Activated naive CD8-positive, alpha-beta T cell treated with anti-CD3 and anti-CD28 coated beads, Interleukin-2, amount 10 ng/mL, durations not matched to agents 7 days and 5 days (primary cell): Measurements from ENCODE around the gene PDE1C. TPM values are rescaled to one million over a fixed set of nuclear protein-coding genes. Genes with fewer than 3 reads are reported as not detected.

Experiments
- ATAC-seq: fragments of 150-1000 bp; cut with Tn5 transposase; one replicate; pipeline ENCODE4 v1.10.0; 2021; ENCODE audit warnings: low read depth, moderate library complexity
- POLR2A ChIA-PET: fragments of 350-600 bp; sonication (Branson Sonifier 250); formaldehyde crosslinking; loops from one replicate; lab custom pipeline; 2021; ENCODE audit warnings: antibody characterized with exemption; lab: Charles Lee
- DNase-seq: peaks from one replicate; pipeline ENCODE4 v3.0.0; 2021
- H3K27ac Mint-ChIP-seq: one replicate; pipeline ENCODE4 v1.8.0; 2022; ENCODE audit warnings: mild to moderate bottlenecking, mixed read lengths
- H3K27me3 Mint-ChIP-seq: one replicate; pipeline ENCODE4 v1.8.0; 2022; ENCODE audit warnings: mild to moderate bottlenecking, moderate library complexity, mixed read lengths
- H3K36me3 Mint-ChIP-seq: one replicate; pipeline ENCODE4 v1.8.0; 2021; ENCODE audit warnings: mild to moderate bottlenecking, mixed read lengths
- H3K4me1 Mint-ChIP-seq: one replicate; pipeline ENCODE4 v1.8.0; 2021; ENCODE audit warnings: mixed read lengths
- H3K4me3 Mint-ChIP-seq: one replicate; pipeline ENCODE4 v1.8.0; 2022; ENCODE audit warnings: mild to moderate bottlenecking, moderate library complexity, mixed read lengths
- H3K9me3 Mint-ChIP-seq: one replicate; pipeline ENCODE4 v1.8.0; 2021; ENCODE audit warnings: mixed read lengths
- total RNA-seq, 2 experiments: library from RNA; stranded (reverse); gene quantifications; one replicate each; pipeline ENCODE4 v1.2.3, GENCODE V29; 2021

Gene PDE1C
- total RNA-seq, 2 experiments from 2014 or later = not detected

- POLR2A ChIA-PET = no interaction called here
- no peaks in the 10 kb centered on the region for H3K36me3 Mint-ChIP-seq
- ATAC-seq (no peak), DNase-seq (no peak)
- H3K27ac Mint-ChIP-seq = no peak overlapping the region
- no peak overlapping the region for H3K4me3 Mint-ChIP-seq
- no peaks in the 10 kb centered on the region for H3K4me1 Mint-ChIP-seq
- H3K27me3 Mint-ChIP-seq = no peaks in the 10 kb centered on the region
- H3K9me3 Mint-ChIP-seq = peaks cover 7% of the 10 kb centered on the region
These were observed 143.1 kb downstream of the PDE1C start for GRCh38 chr7:31926991-31927584.

GRCh38 chr7:31925753-31926454 lies 144.3 kb downstream of the PDE1C start:
- no peaks in the 10 kb centered on the region for H3K4me1 Mint-ChIP-seq
- DNase-seq (no peak), ATAC-seq (no peak)
- no peak overlapping the region for H3K4me3 Mint-ChIP-seq
- H3K9me3 Mint-ChIP-seq = peaks cover 7% of the 10 kb centered on the region
- no peak overlapping the region for H3K27ac Mint-ChIP-seq
- H3K36me3 Mint-ChIP-seq = no peaks in the 10 kb centered on the region
- no peaks in the 10 kb centered on the region for H3K27me3 Mint-ChIP-seq
- POLR2A ChIA-PET = no interaction called here

- no peaks in the 10 kb centered on the region for H3K27me3 Mint-ChIP-seq
- H3K9me3 Mint-ChIP-seq = peaks cover 3% of the 10 kb centered on the region
- H3K27ac Mint-ChIP-seq = no peak overlapping the region
- no peak overlapping the region for H3K4me3 Mint-ChIP-seq
- H3K4me1 Mint-ChIP-seq = no peaks in the 10 kb centered on the region
- POLR2A ChIA-PET = no interaction called here
- DNase-seq (no peak), ATAC-seq (no peak)
- no peaks in the 10 kb centered on the region for H3K36me3 Mint-ChIP-seq
These were observed 146.0 kb downstream of the PDE1C start for GRCh38 chr7:31924251-31924650.

- no peak for DNase-seq
- POLR2A ChIA-PET = no interaction called here
- H3K9me3 Mint-ChIP-seq = peaks cover 2% of the 10 kb centered on the region
- H3K27me3 Mint-ChIP-seq = no peaks in the 10 kb centered on the region
- H3K27ac Mint-ChIP-seq = no peak overlapping the region
- H3K4me1 Mint-ChIP-seq = no peaks in the 10 kb centered on the region
- H3K36me3 Mint-ChIP-seq = no peaks in the 10 kb centered on the region
- H3K4me3 Mint-ChIP-seq = no peak overlapping the region
- no peak for ATAC-seq
These were observed 147.4 kb downstream of the PDE1C start for GRCh38 chr7:31922848-31923247.

- Mint-ChIP-seq H3K4me1 (no peaks in the 10 kb centered on the region), H3K36me3 (no peaks in the 10 kb centered on the region), H3K27ac (no peak overlapping the region), H3K27me3 (no peaks in the 10 kb centered on the region), H3K4me3 (no peak overlapping the region), H3K9me3 (peaks cover 2% of the 10 kb centered on the region)
- no peak for DNase-seq
- ATAC-seq = no peak
- POLR2A ChIA-PET = no interaction called here
These were observed 149.2 kb downstream of the PDE1C start for GRCh38 chr7:31921047-31921446.

- Mint-ChIP-seq H3K27me3 (no peaks in the 10 kb centered on the region), H3K4me1 (no peaks in the 10 kb centered on the region), H3K27ac (no peak overlapping the region), H3K36me3 (no peaks in the 10 kb centered on the region), H3K9me3 (peaks cover 2% of the 10 kb centered on the region), H3K4me3 (no peak overlapping the region)
- POLR2A ChIA-PET = no interaction called here
- no peak for DNase-seq
- no peak for ATAC-seq
These were observed 150.4 kb downstream of the PDE1C start for GRCh38 chr7:31919678-31920369.

- ATAC-seq (no peak), DNase-seq (no peak)
- Mint-ChIP-seq H3K4me3 (no peak overlapping the region), H3K4me1 (no peaks in the 10 kb centered on the region), H3K27me3 (no peaks in the 10 kb centered on the region), H3K36me3 (no peaks in the 10 kb centered on the region), H3K9me3 (peaks cover 2% of the 10 kb centered on the region), H3K27ac (no peak overlapping the region)
- POLR2A ChIA-PET = no interaction called here
These were observed 151.4 kb downstream of the PDE1C start for GRCh38 chr7:31918706-31919393.

GRCh38 chr7:31917256-31917655 lies 153.0 kb downstream of the PDE1C start:
- POLR2A ChIA-PET = no interaction called here
- Mint-ChIP-seq H3K4me3 (no peak overlapping the region), H3K9me3 (peaks cover 2% of the 10 kb centered on the region), H3K4me1 (no peaks in the 10 kb centered on the region), H3K27me3 (no peaks in the 10 kb centered on the region), H3K36me3 (no peaks in the 10 kb centered on the region), H3K27ac (no peak overlapping the region)
- DNase-seq (no peak), ATAC-seq (no peak)

- Mint-ChIP-seq H3K4me3 (no peak overlapping the region), H3K27ac (no peak overlapping the region), H3K4me1 (no peaks in the 10 kb centered on the region), H3K36me3 (no peaks in the 10 kb centered on the region), H3K9me3 (no peaks in the 10 kb centered on the region), H3K27me3 (no peaks in the 10 kb centered on the region)
- POLR2A ChIA-PET = no interaction called here
- ATAC-seq = no peak
- no peak for DNase-seq
These were observed 160.0 kb downstream of the PDE1C start for GRCh38 chr7:31910191-31910590.

- POLR2A ChIA-PET = no interaction called here
- Mint-ChIP-seq H3K9me3 (no peaks in the 10 kb centered on the region), H3K27me3 (no peaks in the 10 kb centered on the region), H3K4me1 (no peaks in the 10 kb centered on the region), H3K36me3 (no peaks in the 10 kb centered on the region), H3K27ac (no peak overlapping the region), H3K4me3 (no peak overlapping the region)
- ATAC-seq (no peak), DNase-seq (no peak)
These were observed 163.6 kb downstream of the PDE1C start for GRCh38 chr7:31906479-31907171.

- DNase-seq (no peak), ATAC-seq (no peak)
- no peaks in the 10 kb centered on the region for H3K36me3 Mint-ChIP-seq
- no peak overlapping the region for H3K4me3 Mint-ChIP-seq
- no peaks in the 10 kb centered on the region for H3K27me3 Mint-ChIP-seq
- H3K27ac Mint-ChIP-seq = no peak overlapping the region
- no peaks in the 10 kb centered on the region for H3K4me1 Mint-ChIP-seq
- H3K9me3 Mint-ChIP-seq = no peaks in the 10 kb centered on the region
- POLR2A ChIA-PET = no interaction called here
These were observed 166.2 kb downstream of the PDE1C start for GRCh38 chr7:31903962-31904361.

- H3K4me1 Mint-ChIP-seq = no peaks in the 10 kb centered on the region
- H3K27me3 Mint-ChIP-seq = no peaks in the 10 kb centered on the region
- DNase-seq (no peak), ATAC-seq (no peak)
- no peak overlapping the region for H3K4me3 Mint-ChIP-seq
- no peaks in the 10 kb centered on the region for H3K9me3 Mint-ChIP-seq
- no peaks in the 10 kb centered on the region for H3K36me3 Mint-ChIP-seq
- no peak overlapping the region for H3K27ac Mint-ChIP-seq
- POLR2A ChIA-PET = no interaction called here
These were observed 170.8 kb downstream of the PDE1C start for GRCh38 chr7:31899356-31899927.

GRCh38 chr7:31896925-31897324 lies 173.3 kb downstream of the PDE1C start:
- Mint-ChIP-seq H3K27me3 (no peaks in the 10 kb centered on the region), H3K9me3 (no peaks in the 10 kb centered on the region), H3K4me3 (no peak overlapping the region), H3K27ac (no peak overlapping the region), H3K4me1 (no peaks in the 10 kb centered on the region), H3K36me3 (no peaks in the 10 kb centered on the region)
- DNase-seq = no peak
- ATAC-seq = no peak
- POLR2A ChIA-PET = no interaction called here
